Esophagus (tissue), 2 donors: Measurements from ENCODE around the gene ALDH3B2. TPM values are rescaled to one million over a fixed set of nuclear protein-coding genes. Genes with fewer than 3 reads are reported as not detected.

Experiments used
- H3K27ac ChIP-seq, 2 donors: one replicate each; pipeline ENCODE4 v1.5.1; 2013; ENCODE audit warnings: low read depth in 2 of 2, mild to moderate bottlenecking in 2 of 2, inconsistent platforms in 1 of 2, low read length in 1 of 2, moderate library complexity in 1 of 2
- H3K27me3 ChIP-seq, 2 donors: one replicate each; pipeline ENCODE4 v1.6.1; 2013; ENCODE audit warnings: low read length in 2 of 2, control low read depth in 1 of 2, mild to moderate bottlenecking in 1 of 2; ENCODE audit not compliant: insufficient read depth in 2 of 2, control insufficient read depth in 1 of 2
- H3K36me3 ChIP-seq, 2 donors: one replicate each; pipeline ENCODE4 v1.6.1; 2013; ENCODE audit warnings: low read length in 1 of 2; ENCODE audit not compliant: control insufficient read depth in 2 of 2, insufficient read depth in 2 of 2
- H3K4me1 ChIP-seq, 2 donors: one replicate each; pipeline ENCODE4 v1.6.1; 2013; ENCODE audit warnings: low read length in 1 of 2; ENCODE audit not compliant: control insufficient read depth in 2 of 2, insufficient read depth in 2 of 2
- H3K4me3 ChIP-seq, 2 donors: one replicate each; pipeline ENCODE4 v1.5.1; 2013; ENCODE audit warnings: low read length in 2 of 2, mild to moderate bottlenecking in 2 of 2, low read depth in 1 of 2, moderate library complexity in 1 of 2
- H3K9me3 ChIP-seq, 2 donors: one replicate each; pipeline ENCODE4 v1.6.1; 2013; ENCODE audit warnings: mild to moderate bottlenecking in 2 of 2, low read depth in 1 of 2, low read length in 1 of 2, moderate library complexity in 1 of 2; ENCODE audit not compliant: control insufficient read depth in 2 of 2, insufficient read depth in 1 of 2
- WGBS, 2 donors: extraction: QIAGEN DNeasy Blood & Tissue Kit; methylation state at CpG; one replicate each; pipeline ENCODE4 v1.1.7; 2013; 5-methylcytosine and 5-hydroxymethylcytosine counted together
- polyA plus RNA-seq, 2 donors: library from polyadenylated mRNA; stranded (reverse); fragments of 200-250 nt; gene quantifications; one replicate each; pipeline ENCODE4 v1.2.3, GENCODE V29; 2013
- donor health status: healthy with polysubstance abuse.
- donor health status: Bipolar disorder and iron deficiency.

The ALDH3B2 gene
- polyA plus RNA-seq, 2 donors: 62.8 to 120 TPM

- Histone ChIP-seq H3K36me3 (peaks cover 0 to 10% of the 10 kb centered on the region in 2 donors), H3K9me3 (no peaks in the 10 kb centered on the region), H3K27me3 (no peaks in the 10 kb centered on the region), H3K27ac (no peak overlapping the region), H3K4me3 (no peak overlapping the region), H3K4me1 (peaks cover 0 to 23% of the 10 kb centered on the region in 2 donors)
- WGBS, 2 donors: 60 to 69% methylated on average over 22 to 23 of the region's 23 CpGs
These were observed 3.9 kb downstream of the ALDH3B2 start for GRCh38 chr11:67670316-67671210.

GRCh38 chr11:67668192-67668551 is 6.3 kb downstream of the ALDH3B2 start:
- WGBS, 2 donors: 52 to 54% methylated on average over 5 of the region's 5 CpGs

GRCh38 chr11:67667490-67668191 is 6.8 kb downstream of the ALDH3B2 start:
- Histone ChIP-seq H3K4me1 (peaks cover 0 to 11% of the 10 kb centered on the region in 2 donors), H3K4me3 (no peak overlapping the region), H3K9me3 (no peaks in the 10 kb centered on the region), H3K27ac (no peak overlapping the region), H3K36me3 (peaks cover 0 to 30% of the 10 kb centered on the region in 2 donors), H3K27me3 (no peaks in the 10 kb centered on the region)
- 79 to 80% methylated on average over 26 of the region's 26 CpGs for WGBS, 2 donors

More at GRCh38 chr11:67668192-67668551, 6.3 kb downstream of the ALDH3B2 start:
- Histone ChIP-seq H3K4me1 (peaks cover 0 to 12% of the 10 kb centered on the region in 2 donors), H3K9me3 (no peaks in the 10 kb centered on the region), H3K27ac (no peak overlapping the region), H3K36me3 (peaks cover 0 to 26% of the 10 kb centered on the region in 2 donors), H3K4me3 (no peak overlapping the region), H3K27me3 (no peaks in the 10 kb centered on the region)

- no peak overlapping the region for H3K4me3 ChIP-seq
- no peaks in the 10 kb centered on the region for H3K27me3 ChIP-seq
- H3K4me1 ChIP-seq: peaks cover 0 to 11% of the 10 kb centered on the region in 2 donors
- H3K9me3 ChIP-seq: no peaks in the 10 kb centered on the region
- 70 to 71% methylated on average over 19 to 20 of the region's 20 CpGs for WGBS, 2 donors
- H3K36me3 ChIP-seq: peaks cover 0 to 33% of the 10 kb centered on the region in 2 donors
- no peak overlapping the region for H3K27ac ChIP-seq
These were observed 7.5 kb downstream of the ALDH3B2 start for GRCh38 chr11:67666676-67667489.

GRCh38 chr11:67666303-67666645 is 8.1 kb downstream of the ALDH3B2 start:
- 88 to 92% methylated on average over 11 of the region's 11 CpGs for WGBS, 2 donors

GRCh38 chr11:67665541-67666302 is 8.7 kb downstream of the ALDH3B2 start:
- no peak overlapping the region for H3K4me3 ChIP-seq
- H3K9me3 ChIP-seq: no peaks in the 10 kb centered on the region
- no peak overlapping the region for H3K27ac ChIP-seq
- 73 to 80% methylated on average over 24 of the region's 24 CpGs for WGBS, 2 donors
- peaks cover 0 to 7% of the 10 kb centered on the region in 2 donors for H3K4me1 ChIP-seq
- peaks cover 0 to 29% of the 10 kb centered on the region in 2 donors for H3K36me3 ChIP-seq
- no peaks in the 10 kb centered on the region for H3K27me3 ChIP-seq

More at GRCh38 chr11:67666303-67666645, 8.1 kb downstream of the ALDH3B2 start:
- H3K27me3 ChIP-seq: no peaks in the 10 kb centered on the region
- peaks cover 0 to 11% of the 10 kb centered on the region in 2 donors for H3K4me1 ChIP-seq
- no peak overlapping the region for H3K4me3 ChIP-seq
- no peak overlapping the region for H3K27ac ChIP-seq
- peaks cover 0 to 33% of the 10 kb centered on the region in 2 donors for H3K36me3 ChIP-seq
- no peaks in the 10 kb centered on the region for H3K9me3 ChIP-seq

GRCh38 chr11:67664696-67665540 is 9.5 kb downstream of the ALDH3B2 start:
- H3K27ac ChIP-seq: no peak overlapping the region
- H3K27me3 ChIP-seq: no peaks in the 10 kb centered on the region
- 88 to 89% methylated on average over 28 to 33 of the region's 33 CpGs for WGBS, 2 donors
- H3K4me1 ChIP-seq: peaks cover 0 to 4% of the 10 kb centered on the region in 2 donors
- H3K36me3 ChIP-seq: peaks cover 0 to 29% of the 10 kb centered on the region in 2 donors
- no peak overlapping the region for H3K4me3 ChIP-seq
- H3K9me3 ChIP-seq: no peaks in the 10 kb centered on the region

GRCh38 chr11:67664213-67664585 is 10.2 kb downstream of the ALDH3B2 start:
- H3K36me3 ChIP-seq: peaks cover 0 to 26% of the 10 kb centered on the region in 2 donors
- no peaks in the 10 kb centered on the region for H3K9me3 ChIP-seq
- no peak overlapping the region for H3K4me3 ChIP-seq
- H3K4me1 ChIP-seq: peaks cover 0 to 4% of the 10 kb centered on the region in 2 donors
- H3K27me3 ChIP-seq: no peaks in the 10 kb centered on the region
- WGBS, 2 donors: 88 to 89% methylated on average over 16 of the region's 16 CpGs
- no peak overlapping the region for H3K27ac ChIP-seq
